ENCODE measurements around the gene PRPF38B. TPM values are rescaled to one million over a fixed set of nuclear protein-coding genes. Genes with fewer than 3 reads are reported as not detected.
"Not testable (repeated sequence)": the region's sequence is repeated elsewhere in the genome, so short reads cannot be mapped to it uniquely, and the experiment has no call there.

The PRPF38B gene
- total and polyA plus RNA-seq, 2 donors, result 26.6 to 29.6 TPM

DNA sequence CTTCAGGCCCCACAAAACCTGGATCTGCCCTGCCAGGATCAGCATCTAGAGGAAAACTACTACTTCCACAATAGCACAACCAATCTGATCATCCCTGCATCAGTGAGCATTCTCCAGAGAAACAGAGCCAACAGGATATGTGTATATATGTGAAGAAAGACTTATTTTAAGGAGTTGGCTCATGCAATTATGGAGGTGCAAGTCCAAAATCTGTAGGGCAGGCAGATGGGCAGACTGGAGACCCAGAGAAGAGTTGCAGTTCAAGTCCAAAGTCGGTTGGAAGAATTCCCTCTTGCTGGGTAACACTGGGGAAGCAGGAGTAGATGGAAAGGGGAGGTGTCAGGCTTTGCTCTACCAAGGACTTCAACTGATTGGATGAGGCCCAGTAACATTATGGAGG, 26.3 kb upstream of the PRPF38B start:
- DNase-seq (ENCODE audit: extremely low spot score), result no peak
- 76% methylated on average over 1 of the region's 1 CpG for WGBS

DNA sequence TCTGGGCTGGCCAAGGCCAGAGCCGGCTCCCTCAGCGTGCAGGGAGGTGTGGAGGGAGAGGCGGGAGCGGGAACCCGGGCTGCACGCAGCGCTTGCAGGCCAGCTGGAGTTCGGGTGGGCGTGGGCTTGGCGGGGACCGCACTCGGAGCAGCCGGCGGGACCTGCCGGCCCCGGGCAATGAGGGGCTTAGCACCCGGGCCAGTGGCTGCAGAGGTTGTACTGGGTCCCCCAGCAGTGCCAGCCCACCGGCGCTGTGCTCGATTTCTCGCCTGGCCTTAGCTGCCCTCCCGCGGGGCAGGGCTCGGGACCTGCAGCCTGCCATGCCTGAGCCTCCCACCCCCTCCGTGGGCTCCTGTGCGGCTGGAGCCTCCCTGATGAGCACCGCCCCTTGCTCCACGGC, 24.7 kb upstream of the PRPF38B start:
- H3K36me3 ChIP-seq (ENCODE audit: insufficient read depth); DNase-seq (ENCODE audit: extremely low spot score); H3K4me1 ChIP-seq (ENCODE audit: insufficient read depth); H3K27ac ChIP-seq (ENCODE audit: low read depth); H3K4me3 ChIP-seq (ENCODE audit: low read depth, low read length): not testable (repeated sequence)
- WGBS, result 97% methylated on average over 28 of the region's 28 CpGs

More for the DNA sequence above, 26.3 kb upstream of the PRPF38B start:
- no peak overlapping the region for H3K4me3 ChIP-seq (ENCODE audit: low read depth, low read length)
- H3K36me3 ChIP-seq (ENCODE audit: insufficient read depth), result no peaks in the 10 kb centered on the region
- no peak overlapping the region for H3K27ac ChIP-seq (ENCODE audit: low read depth)
- H3K4me1 ChIP-seq (ENCODE audit: insufficient read depth), result no peaks in the 10 kb centered on the region

- H3K27ac ChIP-seq (ENCODE audit: low read depth), result no peak overlapping the region
- no peaks in the 10 kb centered on the region for H3K4me1 ChIP-seq (ENCODE audit: insufficient read depth)
- no peak overlapping the region for H3K4me3 ChIP-seq (ENCODE audit: low read depth, low read length)
- DNase-seq (ENCODE audit: extremely low spot score), result no peak
- no peaks in the 10 kb centered on the region for H3K36me3 ChIP-seq (ENCODE audit: insufficient read depth)
These were observed 23.3 kb upstream of the PRPF38B start for GRCh38 chr1:108668777-108669176.

GRCh38 chr1:108669679-108670078, 22.4 kb upstream of the PRPF38B start:
- no peak overlapping the region for H3K4me3 ChIP-seq (ENCODE audit: low read depth, low read length)
- 81% methylated on average over 7 of the region's 7 CpGs for WGBS
- H3K36me3 ChIP-seq (ENCODE audit: insufficient read depth), result no peaks in the 10 kb centered on the region

GRCh38 chr1:108670131-108670773, 21.9 kb upstream of the PRPF38B start:
- H3K4me3 ChIP-seq (ENCODE audit: low read depth, low read length), result no peak overlapping the region

More at GRCh38 chr1:108669679-108670078, 22.4 kb upstream of the PRPF38B start:
- Histone ChIP-seq H3K27ac (ENCODE audit: low read depth) (no peak overlapping the region), H3K4me1 (ENCODE audit: insufficient read depth) (no peaks in the 10 kb centered on the region)
- no peak for DNase-seq (ENCODE audit: extremely low spot score)

GRCh38 chr1:108671143-108671542, 21.0 kb upstream of the PRPF38B start:
- 92% methylated on average over 2 of the region's 2 CpGs for WGBS
- Histone ChIP-seq H3K4me3 (ENCODE audit: low read depth, low read length) (no peak overlapping the region), H3K36me3 (ENCODE audit: insufficient read depth) (no peaks in the 10 kb centered on the region), H3K4me1 (ENCODE audit: insufficient read depth) (no peaks in the 10 kb centered on the region), H3K27ac (ENCODE audit: low read depth) (no peak overlapping the region)
- no peak for DNase-seq (ENCODE audit: extremely low spot score)

More at GRCh38 chr1:108670131-108670773, 21.9 kb upstream of the PRPF38B start:
- 87% methylated on average over 5 of the region's 5 CpGs for WGBS
- Histone ChIP-seq H3K4me1 (ENCODE audit: insufficient read depth) (no peaks in the 10 kb centered on the region), H3K36me3 (ENCODE audit: insufficient read depth) (no peaks in the 10 kb centered on the region), H3K27ac (ENCODE audit: low read depth) (no peak overlapping the region)
- DNase-seq (ENCODE audit: extremely low spot score), result no peak

- Histone ChIP-seq H3K4me1 (ENCODE audit: insufficient read depth) (no peaks in the 10 kb centered on the region), H3K4me3 (ENCODE audit: low read depth, low read length) (no peak overlapping the region), H3K36me3 (ENCODE audit: insufficient read depth) (no peaks in the 10 kb centered on the region), H3K27ac (ENCODE audit: low read depth) (no peak overlapping the region)
- 69% methylated on average over 4 of the region's 4 CpGs for WGBS
- DNase-seq (ENCODE audit: extremely low spot score), result no peak
These were observed 13.4 kb upstream of the PRPF38B start for GRCh38 chr1:108678706-108679105.

GRCh38 chr1:108679586-108680213, 12.4 kb upstream of the PRPF38B start:
- Histone ChIP-seq H3K27ac (ENCODE audit: low read depth) (no peak overlapping the region), H3K4me1 (ENCODE audit: insufficient read depth) (no peaks in the 10 kb centered on the region), H3K36me3 (ENCODE audit: insufficient read depth) (no peaks in the 10 kb centered on the region), H3K4me3 (ENCODE audit: low read depth, low read length) (no peak overlapping the region)
- 74% methylated on average over 10 of the region's 10 CpGs for WGBS
- DNase-seq (ENCODE audit: extremely low spot score), result no peak

DNA sequence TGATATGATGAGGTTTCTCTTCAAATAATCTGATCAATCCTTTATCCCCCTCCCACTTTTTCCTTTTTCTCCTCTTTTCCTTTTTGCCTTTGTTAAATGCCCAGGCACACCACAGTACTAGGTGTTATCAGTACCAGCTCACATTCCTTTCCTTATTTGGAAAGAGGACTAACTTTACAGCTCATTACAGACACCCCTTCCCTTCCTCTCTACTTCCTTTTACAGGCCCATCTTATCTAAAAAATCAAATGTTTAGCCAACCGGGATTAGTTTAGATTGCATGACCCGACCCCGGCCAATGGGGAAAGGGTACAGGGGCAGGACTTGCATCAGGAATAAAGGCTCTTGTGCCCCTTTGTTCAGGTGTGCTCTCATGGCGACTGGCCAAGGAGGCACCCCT, 10.4 kb upstream of the PRPF38B start:
- not testable (repeated sequence) for H3K4me1 ChIP-seq (ENCODE audit: insufficient read depth); H3K36me3 ChIP-seq (ENCODE audit: insufficient read depth); H3K27ac ChIP-seq (ENCODE audit: low read depth); H3K4me3 ChIP-seq (ENCODE audit: low read depth, low read length); DNase-seq (ENCODE audit: extremely low spot score)
- 33% methylated on average over 4 of the region's 4 CpGs for WGBS

DNA sequence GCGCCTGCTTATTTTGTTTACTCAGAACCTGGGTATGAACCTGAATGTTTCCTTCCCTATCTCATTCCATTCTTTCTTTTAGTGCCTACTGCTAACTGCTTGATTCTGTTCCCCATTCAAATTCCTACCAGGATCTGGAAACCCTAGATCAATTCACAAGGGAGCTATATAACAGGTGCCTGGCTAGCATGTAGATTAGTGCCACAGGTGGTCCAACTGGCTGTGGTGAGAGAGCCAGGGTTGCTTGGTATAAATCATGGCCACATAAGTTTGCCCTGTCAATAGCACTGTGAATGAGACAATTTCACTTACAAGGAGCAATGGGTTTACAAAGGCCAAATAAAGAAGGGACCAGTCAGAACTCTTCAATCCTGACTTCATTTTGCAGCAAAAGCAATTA, 6.6 kb upstream of the PRPF38B start:
- Histone ChIP-seq H3K36me3 (ENCODE audit: insufficient read depth) (no peaks in the 10 kb centered on the region), H3K4me1 (ENCODE audit: insufficient read depth) (no peaks in the 10 kb centered on the region), H3K4me3 (ENCODE audit: low read depth, low read length) (no peak overlapping the region), H3K27ac (ENCODE audit: low read depth) (no peak overlapping the region)
- DNase-seq (ENCODE audit: extremely low spot score), result no peak
- WGBS, result 85% methylated on average over 1 of the region's 1 CpG

DNA sequence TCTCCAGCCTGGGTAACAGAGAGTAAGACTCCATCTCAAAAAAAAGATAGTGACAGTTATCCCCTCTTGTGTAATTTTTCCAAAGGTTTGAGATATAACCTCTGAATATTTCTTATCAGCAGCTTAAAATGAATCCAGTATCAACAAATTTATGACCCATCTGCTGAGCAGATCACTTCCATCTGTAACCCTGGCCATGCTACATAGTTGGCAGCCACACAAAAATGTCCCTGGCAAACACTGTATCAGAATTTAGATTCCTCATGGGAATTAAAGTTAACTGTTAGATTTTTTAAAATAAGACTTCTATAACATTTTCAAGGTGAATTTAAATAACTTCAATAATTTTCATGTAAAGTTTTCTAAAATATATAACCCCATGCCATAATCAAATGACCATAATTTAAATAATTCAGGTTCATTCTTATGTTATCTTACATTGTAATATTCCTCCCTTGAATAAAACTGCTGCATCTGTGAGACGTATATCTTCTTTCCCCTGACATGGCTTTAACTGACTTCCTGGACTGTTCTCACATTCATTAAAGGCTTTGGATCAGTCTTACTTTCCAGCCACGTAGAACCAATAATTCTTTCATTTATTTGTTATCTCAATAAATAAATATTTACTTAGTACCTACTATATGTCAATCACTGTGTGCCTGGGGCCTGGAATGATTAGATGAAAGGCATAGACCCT, 5.3 kb upstream of the PRPF38B start:
- 31% methylated on average over 2 of the region's 2 CpGs for WGBS
- Histone ChIP-seq H3K4me3 (ENCODE audit: low read depth, low read length) (no peak overlapping the region), H3K4me1 (ENCODE audit: insufficient read depth) (no peaks in the 10 kb centered on the region), H3K27ac (ENCODE audit: low read depth) (no peak overlapping the region), H3K36me3 (ENCODE audit: insufficient read depth) (no peaks in the 10 kb centered on the region)
- no peak for DNase-seq (ENCODE audit: extremely low spot score)

- Histone ChIP-seq H3K36me3 (ENCODE audit: insufficient read depth) (no peaks in the 10 kb centered on the region), H3K4me1 (ENCODE audit: insufficient read depth) (no peaks in the 10 kb centered on the region), H3K4me3 (ENCODE audit: low read depth, low read length) (peak overlapping the region; percentile 74), H3K27ac (ENCODE audit: low read depth) (peak overlapping the region; percentile 32)
- 19% methylated on average over 12 of the region's 12 CpGs for WGBS
- peak; percentile 18 for DNase-seq (ENCODE audit: extremely low spot score)
These were observed 775 bp upstream of the PRPF38B start for GRCh38 chr1:108691128-108691941.
